Activated naive CD8-positive, alpha-beta T cell treated with anti-CD3 and anti-CD28 coated beads, Interleukin-2, amount 50 U/mL, for 24 hours (primary cell): ENCODE measurements around the gene PMEPA1.

Source experiments
- ATAC-seq: fragments of 150-1000 bp; cut with Tn5 transposase; one replicate; pipeline ENCODE4 v1.10.0; 2021
- DNase-seq: peaks from one replicate; pipeline ENCODE4 v3.0.0; 2021
- H3K27ac Mint-ChIP-seq: one replicate; pipeline ENCODE4 v1.8.0; 2021; ENCODE audit warnings: mild to moderate bottlenecking, mixed read lengths
- H3K27me3 Mint-ChIP-seq: one replicate; pipeline ENCODE4 v1.8.0; 2021; ENCODE audit warnings: mixed read lengths
- H3K36me3 Mint-ChIP-seq: one replicate; pipeline ENCODE4 v1.8.0; 2021; ENCODE audit warnings: low read depth, mixed read lengths
- H3K4me1 Mint-ChIP-seq: one replicate; pipeline ENCODE4 v1.8.0; 2021; ENCODE audit warnings: mixed read lengths
- H3K4me3 Mint-ChIP-seq: one replicate; pipeline ENCODE4 v1.8.0; 2021; ENCODE audit warnings: mild to moderate bottlenecking, moderate library complexity, mixed read lengths
- H3K9me3 Mint-ChIP-seq: one replicate; pipeline ENCODE4 v1.8.0; 2021; ENCODE audit warnings: mixed read lengths

PMEPA1 gene

GRCh38 chr20:57686931-57687652 lies 22.7 kb downstream of the PMEPA1 start:
- H3K27ac Mint-ChIP-seq, result no peak overlapping the region
- no peaks in the 10 kb centered on the region for H3K9me3 Mint-ChIP-seq

GRCh38 chr20:57685146-57685758 lies 24.6 kb downstream of the PMEPA1 start:
- Mint-ChIP-seq H3K4me1 (peaks cover 33% of the 10 kb centered on the region), H3K27me3 (no peaks in the 10 kb centered on the region), H3K27ac (no peak overlapping the region)

More at GRCh38 chr20:57686931-57687652, 22.7 kb downstream of the PMEPA1 start:
- Mint-ChIP-seq H3K36me3 (no peaks in the 10 kb centered on the region), H3K27me3 (no peaks in the 10 kb centered on the region), H3K4me3 (no peak overlapping the region), H3K4me1 (peaks cover 21% of the 10 kb centered on the region)
- ATAC-seq (peak; percentile 43), DNase-seq (no peak)

GRCh38 chr20:57684808-57685140 lies 25.0 kb downstream of the PMEPA1 start:
- ATAC-seq (no peak), DNase-seq (no peak)
- H3K4me3 Mint-ChIP-seq, result no peak overlapping the region
- H3K27me3 Mint-ChIP-seq, result no peaks in the 10 kb centered on the region
- H3K4me1 Mint-ChIP-seq, result peaks cover 37% of the 10 kb centered on the region
- no peaks in the 10 kb centered on the region for H3K36me3 Mint-ChIP-seq
- H3K9me3 Mint-ChIP-seq, result no peaks in the 10 kb centered on the region
- no peak overlapping the region for H3K27ac Mint-ChIP-seq

More at GRCh38 chr20:57685146-57685758, 24.6 kb downstream of the PMEPA1 start:
- Mint-ChIP-seq H3K9me3 (no peaks in the 10 kb centered on the region), H3K4me3 (no peak overlapping the region), H3K36me3 (no peaks in the 10 kb centered on the region)
- ATAC-seq, result no peak
- no peak for DNase-seq

- DNase-seq (no peak), ATAC-seq (no peak)
- no peaks in the 10 kb centered on the region for H3K36me3 Mint-ChIP-seq
- no peaks in the 10 kb centered on the region for H3K27me3 Mint-ChIP-seq
- no peak overlapping the region for H3K4me3 Mint-ChIP-seq
- H3K4me1 Mint-ChIP-seq, result peaks cover 42% of the 10 kb centered on the region
- no peaks in the 10 kb centered on the region for H3K9me3 Mint-ChIP-seq
- no peak overlapping the region for H3K27ac Mint-ChIP-seq
Observed at GRCh38 chr20:57683881-57684807, 25.7 kb downstream of the PMEPA1 start.

- DNase-seq (no peak), ATAC-seq (no peak)
- Mint-ChIP-seq H3K4me1 (peaks cover 45% of the 10 kb centered on the region), H3K27ac (no peak overlapping the region), H3K36me3 (no peaks in the 10 kb centered on the region), H3K27me3 (no peaks in the 10 kb centered on the region), H3K9me3 (no peaks in the 10 kb centered on the region), H3K4me3 (no peak overlapping the region)
Observed at GRCh38 chr20:57683287-57683686, 26.5 kb downstream of the PMEPA1 start.

- Mint-ChIP-seq H3K27me3 (no peaks in the 10 kb centered on the region), H3K4me1 (peaks cover 44% of the 10 kb centered on the region), H3K4me3 (peak overlapping the region; percentile 11), H3K36me3 (no peaks in the 10 kb centered on the region), H3K27ac (peak overlapping the region; percentile 67), H3K9me3 (no peaks in the 10 kb centered on the region)
- ATAC-seq, result no peak
- DNase-seq, result no peak
Observed at GRCh38 chr20:57682184-57683101, 27.4 kb downstream of the PMEPA1 start.

GRCh38 chr20:57680934-57681914 lies 28.6 kb downstream of the PMEPA1 start:
- H3K36me3 Mint-ChIP-seq, result no peaks in the 10 kb centered on the region
- no peaks in the 10 kb centered on the region for H3K9me3 Mint-ChIP-seq
- H3K4me1 Mint-ChIP-seq, result peaks cover 43% of the 10 kb centered on the region
- ATAC-seq, result peak; percentile 85
- H3K27me3 Mint-ChIP-seq, result no peaks in the 10 kb centered on the region
- no peak overlapping the region for H3K4me3 Mint-ChIP-seq
- peak; percentile 47 for DNase-seq
- H3K27ac Mint-ChIP-seq, result peak overlapping the region; percentile 67

GRCh38 chr20:57680131-57680716 lies 29.6 kb downstream of the PMEPA1 start:
- Mint-ChIP-seq H3K27me3 (no peaks in the 10 kb centered on the region), H3K9me3 (no peaks in the 10 kb centered on the region), H3K4me3 (no peak overlapping the region), H3K4me1 (peaks cover 43% of the 10 kb centered on the region), H3K36me3 (no peaks in the 10 kb centered on the region), H3K27ac (no peak overlapping the region)
- ATAC-seq, result peak; percentile 48
- peak; percentile 23 for DNase-seq

GRCh38 chr20:57679113-57679512 lies 30.7 kb downstream of the PMEPA1 start:
- DNase-seq (no peak), ATAC-seq (no peak)
- no peaks in the 10 kb centered on the region for H3K36me3 Mint-ChIP-seq
- no peaks in the 10 kb centered on the region for H3K9me3 Mint-ChIP-seq
- no peak overlapping the region for H3K4me3 Mint-ChIP-seq
- H3K27me3 Mint-ChIP-seq, result no peaks in the 10 kb centered on the region
- H3K4me1 Mint-ChIP-seq, result peaks cover 43% of the 10 kb centered on the region
- no peak overlapping the region for H3K27ac Mint-ChIP-seq

- Mint-ChIP-seq H3K9me3 (no peaks in the 10 kb centered on the region), H3K4me3 (no peak overlapping the region), H3K36me3 (no peaks in the 10 kb centered on the region), H3K27me3 (no peaks in the 10 kb centered on the region), H3K4me1 (peaks cover 43% of the 10 kb centered on the region), H3K27ac (no peak overlapping the region)
- no peak for ATAC-seq
- no peak for DNase-seq
Observed at GRCh38 chr20:57678340-57678739, 31.5 kb downstream of the PMEPA1 start.

GRCh38 chr20:57677584-57677982 lies 32.2 kb downstream of the PMEPA1 start:
- no peak for ATAC-seq
- no peaks in the 10 kb centered on the region for H3K9me3 Mint-ChIP-seq
- no peaks in the 10 kb centered on the region for H3K36me3 Mint-ChIP-seq
- no peak for DNase-seq
- peaks cover 43% of the 10 kb centered on the region for H3K4me1 Mint-ChIP-seq
- no peak overlapping the region for H3K27ac Mint-ChIP-seq
- no peaks in the 10 kb centered on the region for H3K27me3 Mint-ChIP-seq
- no peak overlapping the region for H3K4me3 Mint-ChIP-seq

- H3K9me3 Mint-ChIP-seq, result no peaks in the 10 kb centered on the region
- ATAC-seq (no peak), DNase-seq (no peak)
- H3K4me1 Mint-ChIP-seq, result peaks cover 43% of the 10 kb centered on the region
- no peaks in the 10 kb centered on the region for H3K36me3 Mint-ChIP-seq
- no peaks in the 10 kb centered on the region for H3K27me3 Mint-ChIP-seq
- no peak overlapping the region for H3K4me3 Mint-ChIP-seq
- H3K27ac Mint-ChIP-seq, result no peak overlapping the region
Observed at GRCh38 chr20:57676589-57677583, 32.9 kb downstream of the PMEPA1 start.
